VCaP (cell line): ENCODE results near the gene VHLL.

Source experiments
- H3K27ac ChIP-seq: fragments of 450-650 bp; 2 replicates; pipeline ENCODE4 v1.5.1; 2017
- CTCF ChIP-seq: fragments of 450-650 bp; conservative IDR thresholded peaks from 2 replicates; pipeline ENCODE4 v1.5.1; 2017; ENCODE audit warnings: mild to moderate bottlenecking, moderate library complexity

Gene VHLL

DNA sequence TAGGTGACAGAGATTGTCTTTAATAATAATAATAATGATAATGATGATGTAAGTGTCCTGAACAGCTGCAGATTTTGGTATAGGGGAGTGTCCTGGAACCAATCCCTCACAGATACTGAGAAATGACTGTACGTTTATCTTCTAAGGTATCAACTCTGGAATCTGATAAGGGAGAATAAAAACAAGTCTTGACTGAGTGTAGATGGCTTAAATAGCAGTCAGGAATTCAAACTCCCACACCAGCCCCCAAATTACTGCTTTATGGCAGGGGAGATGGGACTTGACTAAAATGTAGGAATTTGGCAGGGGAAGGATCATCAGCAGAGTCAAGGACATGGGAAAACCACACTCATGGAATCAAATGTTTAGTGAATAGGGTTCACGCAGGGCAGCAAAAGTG lies 6.1 kb upstream of the VHLL start:
- H3K27ac ChIP-seq: no peak overlapping the region
- no peak for TF ChIP-seq CTCF

DNA sequence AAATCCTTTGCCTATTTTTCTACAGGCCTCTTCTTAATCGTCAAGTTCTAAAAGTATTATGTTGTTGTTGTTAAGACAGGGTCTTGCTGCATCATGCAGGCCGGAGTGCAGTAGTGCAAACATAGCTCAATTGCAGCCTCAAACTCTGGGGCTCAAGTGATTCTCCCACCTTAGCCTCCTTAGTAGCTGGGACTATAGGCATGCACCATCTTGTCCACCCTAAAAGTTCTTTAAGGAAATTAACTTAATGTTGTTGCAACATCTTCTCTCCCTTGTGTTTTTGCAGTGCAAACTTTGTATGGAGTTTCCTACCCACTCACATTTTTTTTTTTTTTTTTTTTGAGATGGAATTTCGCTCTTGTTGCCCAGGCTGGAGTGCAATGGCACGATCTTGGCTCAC lies 4.1 kb upstream of the VHLL start:
- no peak overlapping the region for H3K27ac ChIP-seq
- TF ChIP-seq CTCF: no peak

DNA sequence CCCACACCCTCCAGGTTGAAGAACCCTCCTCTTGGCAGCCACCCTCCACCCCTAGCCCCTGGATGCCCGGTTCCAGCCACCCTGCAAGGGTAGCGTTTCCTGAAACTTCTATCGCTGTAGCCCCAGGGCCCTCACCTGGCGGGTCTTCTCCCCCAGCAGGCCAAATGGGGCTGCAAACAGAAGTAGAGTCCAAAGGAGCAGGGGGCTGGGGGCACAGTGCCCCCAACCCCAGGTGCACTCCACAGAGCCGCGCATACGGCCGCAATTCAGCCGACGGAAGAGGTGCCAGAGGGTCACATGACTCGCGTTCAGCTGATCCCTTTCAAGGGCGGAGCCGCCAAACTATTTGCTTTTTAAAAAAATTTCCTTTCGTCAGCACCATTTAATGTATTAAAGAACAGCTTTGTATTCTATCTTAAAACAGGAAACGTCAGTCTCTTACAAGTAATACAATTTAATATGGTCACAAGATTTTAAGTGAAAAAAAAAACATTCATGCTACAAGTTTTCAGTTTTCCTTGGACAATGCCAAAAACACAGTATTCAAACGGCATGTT lies 3.6 kb downstream of the VHLL start, which contains the start of gene GLMP:
GLMP (minus strand) TSS at position 289 of the 557 bp plus-strand sequence; CDS start at position 255, 34 bp downstream.
- peak within 1 kb of the TSS; percentile 68 for H3K27ac ChIP-seq
- TF ChIP-seq CTCF: no peak

GRCh38 chr1:156293895-156294294 lies 5.2 kb downstream of the VHLL start:
- peak overlapping the region; percentile 92; the same call in 1 of the 2 replicates for H3K27ac ChIP-seq
- no peak for TF ChIP-seq CTCF

DNA sequence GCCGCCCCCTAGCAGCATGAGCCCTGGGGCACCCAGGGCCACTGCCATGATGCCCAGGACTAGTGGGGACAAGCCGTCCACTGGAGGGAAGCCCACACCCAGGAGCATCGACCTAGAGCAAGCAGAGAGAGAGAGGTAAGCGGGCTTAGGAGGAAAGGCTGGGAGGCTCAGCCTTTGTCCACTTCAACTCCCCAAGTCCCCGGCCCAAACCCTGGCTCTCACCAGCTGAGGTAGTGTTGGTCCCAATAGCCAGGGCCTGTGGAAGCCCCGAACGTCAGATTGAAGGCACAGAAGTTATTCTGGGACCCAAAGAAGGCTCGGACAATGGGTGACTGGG lies 6.0 kb downstream of the VHLL start:
- H3K27ac ChIP-seq: peak overlapping the region; percentile 92
- TF ChIP-seq CTCF: no peak

GRCh38 chr1:156291226-156292061 lies 7.7 kb downstream of the VHLL start:
- peak overlapping the region; percentile 92 for H3K27ac ChIP-seq
- TF ChIP-seq CTCF: no peak

- H3K27ac ChIP-seq: peak overlapping the region; percentile 92
- TF ChIP-seq CTCF: no peak
Observed at GRCh38 chr1:156289857-156290256, 9.2 kb downstream of the VHLL start.
